Measurements from ENCODE around the gene C1orf21.
A peak's percentile ranks its signal among the peaks of the same experiment; 100 is the strongest.

Gene C1orf21

DNA sequence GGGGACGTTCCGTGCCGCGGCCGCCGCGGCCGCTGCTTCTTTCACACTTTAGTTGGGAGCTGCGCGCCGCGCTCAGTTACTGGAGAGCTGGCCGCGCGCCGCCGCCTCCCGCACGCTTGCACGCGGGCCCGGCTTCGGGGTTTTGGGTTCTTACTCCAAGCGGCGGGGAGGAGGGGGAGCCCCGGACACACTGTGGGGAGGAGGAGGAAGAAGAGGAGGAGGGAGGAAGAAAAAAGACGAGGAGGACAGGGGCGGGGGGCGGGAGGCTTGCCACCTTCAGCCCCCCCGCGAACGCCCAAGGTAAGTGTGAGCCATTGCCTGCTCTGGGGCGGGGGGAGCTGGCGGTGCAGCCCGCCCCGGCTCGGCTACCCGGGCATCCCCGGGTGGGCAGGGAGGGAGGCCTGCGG, 243 bp downstream of the C1orf21 start:
- H3K36me3 ChIP-seq (ENCODE audit: insufficient read depth, low read length): no peaks in the 10 kb centered on the region
- H3K4me3 ChIP-seq (ENCODE audit: low read length): peak overlapping the region; percentile 84
- no peaks in the 10 kb centered on the region for H3K9me3 ChIP-seq (ENCODE audit: insufficient read depth, low read depth, low read length)
- H3K27me3 ChIP-seq (ENCODE audit: insufficient read depth, low read length): peaks cover 14% of the 10 kb centered on the region
- peak overlapping the region; percentile 74 for H3K9ac ChIP-seq (ENCODE audit: low read depth, low read length)
- peaks cover 68% of the 10 kb centered on the region for H3K4me1 ChIP-seq (ENCODE audit: insufficient read depth, low read length)
- under 1% methylated on average over 40 of the region's 40 CpGs for WGBS
- H3K27ac ChIP-seq (ENCODE audit: low read depth, low read length): peak overlapping the region; percentile 50; the same call in 1 of the 2 replicates

DNA sequence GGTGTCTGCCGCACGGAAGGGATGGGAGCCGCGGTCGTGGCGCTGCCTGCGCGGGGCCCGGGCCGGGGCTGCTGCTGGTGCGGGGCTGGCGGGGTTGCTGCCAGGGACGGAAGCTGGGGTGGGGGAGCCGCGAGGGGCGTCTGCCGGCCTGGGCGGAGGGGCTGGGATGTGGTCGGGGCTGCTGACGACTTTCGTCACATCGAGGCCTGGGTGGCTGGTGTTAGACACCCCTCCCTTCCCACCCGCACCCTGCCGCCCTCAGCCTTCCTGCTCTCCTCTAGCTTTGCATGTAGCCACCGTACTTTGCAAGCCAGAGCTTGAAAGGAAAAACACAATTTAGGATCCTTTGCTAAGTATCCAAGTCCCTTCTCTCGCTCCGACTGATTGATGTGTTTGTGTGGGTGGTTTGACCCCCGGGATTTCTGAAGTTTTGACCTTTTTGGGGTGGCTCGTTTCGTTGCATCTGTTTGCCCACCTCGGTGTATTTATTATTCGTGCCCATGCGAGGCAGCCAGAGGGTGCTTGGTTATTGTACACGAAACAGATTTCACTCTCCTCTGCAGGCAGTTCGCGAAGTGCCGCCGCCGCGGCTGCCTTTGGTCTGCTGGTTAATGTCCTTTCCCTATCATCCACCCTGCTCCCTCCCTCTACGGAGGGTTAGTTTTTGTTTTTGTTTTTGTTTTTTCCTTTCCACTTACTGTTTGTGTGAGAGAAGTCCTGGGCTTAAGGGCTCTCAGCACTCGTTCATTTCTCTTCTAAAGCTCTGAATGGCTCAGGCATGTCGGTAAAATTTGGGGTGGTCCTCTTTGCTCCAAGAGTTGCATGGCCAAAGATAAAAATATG, 868 bp downstream of the C1orf21 start:
- Histone ChIP-seq H3K27me3 (ENCODE audit: insufficient read depth, low read length) (peaks cover 14% of the 10 kb centered on the region), H3K27ac (ENCODE audit: low read depth, low read length) (no peak overlapping the region), H3K9me3 (ENCODE audit: insufficient read depth, low read depth, low read length) (no peaks in the 10 kb centered on the region), H3K4me1 (ENCODE audit: insufficient read depth, low read length) (peaks cover 65% of the 10 kb centered on the region), H3K36me3 (ENCODE audit: insufficient read depth, low read length) (no peaks in the 10 kb centered on the region), H3K4me3 (ENCODE audit: low read length) (peak overlapping the region; percentile 84), H3K9ac (ENCODE audit: low read depth, low read length) (peak overlapping the region; percentile 74)
- 1% methylated on average over 42 of the region's 43 CpGs for WGBS

DNA sequence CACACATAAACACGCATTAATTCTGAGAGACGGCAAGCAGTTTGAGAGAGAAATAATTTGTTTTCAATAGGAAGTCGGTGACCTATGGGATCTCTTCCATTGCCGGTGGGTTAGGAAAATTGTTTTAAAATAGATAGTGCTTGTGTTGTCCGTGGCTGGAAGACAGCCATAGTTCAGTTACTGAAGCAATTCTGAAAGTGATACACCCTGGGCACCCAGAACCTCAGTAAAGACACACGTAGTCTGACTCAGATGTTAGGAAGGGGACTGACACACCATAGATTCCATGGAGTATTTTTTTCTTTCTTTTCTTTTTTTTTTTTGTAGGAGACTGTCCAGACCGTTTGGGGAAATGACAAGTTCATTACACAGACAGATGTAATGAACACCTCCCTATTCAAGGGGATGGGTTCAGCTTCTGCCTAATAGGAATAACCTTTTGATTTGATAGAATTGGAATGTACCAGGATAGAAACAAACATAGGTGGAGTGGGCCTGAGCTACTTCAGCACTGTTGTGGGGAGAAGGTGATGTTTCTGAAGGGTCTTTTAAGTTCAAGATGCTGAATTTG, 1.6 kb downstream of the C1orf21 start:
- peak overlapping the region; percentile 62; the same call in 1 of the 2 replicates for H3K9ac ChIP-seq (ENCODE audit: low read depth, low read length)
- H3K27me3 ChIP-seq (ENCODE audit: insufficient read depth, low read length): peaks cover 14% of the 10 kb centered on the region
- 9% methylated on average over 5 of the region's 7 CpGs for WGBS
- no peaks in the 10 kb centered on the region for H3K9me3 ChIP-seq (ENCODE audit: insufficient read depth, low read depth, low read length)
- peak overlapping the region; percentile 84 for H3K4me3 ChIP-seq (ENCODE audit: low read length)
- peaks cover 64% of the 10 kb centered on the region for H3K4me1 ChIP-seq (ENCODE audit: insufficient read depth, low read length)
- no peak overlapping the region for H3K27ac ChIP-seq (ENCODE audit: low read depth, low read length)
- no peaks in the 10 kb centered on the region for H3K36me3 ChIP-seq (ENCODE audit: insufficient read depth, low read length)

DNA sequence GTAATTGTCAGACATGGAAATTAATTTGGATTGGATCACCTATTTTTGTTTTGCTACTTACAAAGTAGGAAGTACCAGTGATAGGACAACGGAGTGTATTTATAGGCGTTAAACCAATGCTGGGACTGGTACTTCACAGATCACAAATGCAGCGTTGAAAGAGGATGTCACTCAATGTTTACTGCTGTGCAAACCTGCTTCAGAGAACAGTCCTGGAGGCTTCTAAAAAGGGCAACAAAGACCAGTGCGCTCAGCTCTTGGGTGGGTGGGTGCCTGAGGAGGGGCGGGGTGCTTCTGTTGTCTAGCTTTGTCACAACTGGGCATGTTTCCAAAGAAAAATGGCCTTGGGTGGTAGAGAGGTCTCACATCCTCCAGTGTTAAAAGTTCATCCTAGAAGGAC, 2.1 kb downstream of the C1orf21 start:
- WGBS: 68% methylated on average over 5 of the region's 5 CpGs
- Histone ChIP-seq H3K4me1 (ENCODE audit: insufficient read depth, low read length) (peaks cover 64% of the 10 kb centered on the region), H3K4me3 (ENCODE audit: low read length) (peak overlapping the region; percentile 84), H3K9me3 (ENCODE audit: insufficient read depth, low read depth, low read length) (no peaks in the 10 kb centered on the region), H3K9ac (ENCODE audit: low read depth, low read length) (no peak overlapping the region), H3K27ac (ENCODE audit: low read depth, low read length) (no peak overlapping the region), H3K27me3 (ENCODE audit: insufficient read depth, low read length) (peaks cover 14% of the 10 kb centered on the region), H3K36me3 (ENCODE audit: insufficient read depth, low read length) (no peaks in the 10 kb centered on the region)

DNA sequence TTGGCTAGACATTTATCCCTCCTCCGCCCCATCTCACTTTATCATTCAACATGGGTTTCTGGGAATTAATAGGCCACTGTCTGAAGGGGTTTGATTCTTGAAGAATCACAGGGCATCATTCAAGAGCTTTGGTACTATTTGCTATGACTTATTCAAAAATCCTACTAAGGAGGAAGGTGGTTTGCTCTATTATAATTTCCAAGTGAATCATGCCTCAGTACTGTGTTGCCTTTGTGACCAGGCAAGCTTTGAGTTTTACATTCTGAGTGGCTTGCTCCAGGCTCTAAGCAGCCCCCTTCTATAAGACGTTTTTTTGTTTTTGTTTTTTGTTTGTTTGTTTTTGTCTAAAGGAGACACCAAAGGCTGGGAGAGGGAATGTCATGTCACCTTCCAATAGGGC, 2.6 kb downstream of the C1orf21 start:
- WGBS: 75% methylated on average over 1 of the region's 2 CpGs
- Histone ChIP-seq H3K27me3 (ENCODE audit: insufficient read depth, low read length) (peaks cover 14% of the 10 kb centered on the region), H3K9me3 (ENCODE audit: insufficient read depth, low read depth, low read length) (no peaks in the 10 kb centered on the region)

DNA sequence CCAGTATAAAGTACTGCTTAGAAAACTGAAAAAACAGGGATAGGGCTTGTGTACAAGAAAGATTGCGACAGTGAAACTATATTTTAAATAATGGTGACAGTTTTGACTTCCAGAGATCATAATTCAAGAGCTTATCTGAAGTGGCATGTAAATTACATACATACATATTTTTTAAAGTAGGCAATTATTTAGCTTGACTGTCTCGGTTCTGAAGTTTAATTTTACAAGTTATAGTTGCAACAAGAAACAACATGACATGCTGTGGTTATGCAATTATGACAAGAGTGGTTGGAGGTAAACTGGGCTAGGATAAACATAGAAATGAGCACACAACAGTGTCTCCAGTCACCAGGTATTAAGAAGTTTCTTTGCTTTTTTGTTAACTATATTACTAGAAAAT, 4.1 kb downstream of the C1orf21 start:
- Histone ChIP-seq H3K4me1 (ENCODE audit: insufficient read depth, low read length) (peaks cover 50% of the 10 kb centered on the region), H3K9ac (ENCODE audit: low read depth, low read length) (no peak overlapping the region), H3K27ac (ENCODE audit: low read depth, low read length) (no peak overlapping the region), H3K36me3 (ENCODE audit: insufficient read depth, low read length) (no peaks in the 10 kb centered on the region), H3K27me3 (ENCODE audit: insufficient read depth, low read length) (peaks cover 10% of the 10 kb centered on the region; the same call in 1 of the 2 replicates), H3K4me3 (ENCODE audit: low read length) (no peak overlapping the region), H3K9me3 (ENCODE audit: insufficient read depth, low read depth, low read length) (no peaks in the 10 kb centered on the region)
- 100% methylated on average over 2 of the region's 2 CpGs for WGBS

More for the DNA sequence above, 2.6 kb downstream of the C1orf21 start:
- H3K4me3 ChIP-seq (ENCODE audit: low read length): peak overlapping the region; percentile 8; the same call in 1 of the 2 replicates
- H3K4me1 ChIP-seq (ENCODE audit: insufficient read depth, low read length): peaks cover 62% of the 10 kb centered on the region
- H3K36me3 ChIP-seq (ENCODE audit: insufficient read depth, low read length): no peaks in the 10 kb centered on the region
- H3K27ac ChIP-seq (ENCODE audit: low read depth, low read length): no peak overlapping the region
- no peak overlapping the region for H3K9ac ChIP-seq (ENCODE audit: low read depth, low read length)

DNA sequence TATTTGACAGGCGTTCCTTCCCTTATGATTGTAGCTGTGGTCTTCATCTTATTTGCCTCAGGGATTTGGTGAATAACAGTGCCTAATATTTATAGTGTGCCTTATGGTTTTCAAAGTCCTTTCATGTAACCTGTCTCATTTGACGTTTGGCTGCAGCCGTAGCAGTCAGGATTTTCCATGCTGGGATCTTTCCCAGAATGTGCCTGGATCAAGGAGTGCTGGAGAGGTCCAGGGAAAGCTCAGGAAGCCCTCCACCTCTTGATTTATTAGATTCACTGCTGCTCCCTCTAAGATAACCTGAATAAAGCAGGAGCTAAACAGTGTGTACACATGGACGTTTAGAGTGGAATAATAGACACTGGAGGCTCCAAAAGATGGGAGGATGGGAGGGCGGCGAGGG, 5.2 kb downstream of the C1orf21 start:
- no peak overlapping the region for H3K9ac ChIP-seq (ENCODE audit: low read depth, low read length)
- H3K4me1 ChIP-seq (ENCODE audit: insufficient read depth, low read length): peaks cover 49% of the 10 kb centered on the region
- 89% methylated on average over 6 of the region's 6 CpGs for WGBS
- H3K36me3 ChIP-seq (ENCODE audit: insufficient read depth, low read length): no peaks in the 10 kb centered on the region
- H3K27me3 ChIP-seq (ENCODE audit: insufficient read depth, low read length): peaks cover 10% of the 10 kb centered on the region; the same call in 1 of the 2 replicates
- H3K27ac ChIP-seq (ENCODE audit: low read depth, low read length): no peak overlapping the region
- no peaks in the 10 kb centered on the region for H3K9me3 ChIP-seq (ENCODE audit: insufficient read depth, low read depth, low read length)
- H3K4me3 ChIP-seq (ENCODE audit: low read length): no peak overlapping the region

DNA sequence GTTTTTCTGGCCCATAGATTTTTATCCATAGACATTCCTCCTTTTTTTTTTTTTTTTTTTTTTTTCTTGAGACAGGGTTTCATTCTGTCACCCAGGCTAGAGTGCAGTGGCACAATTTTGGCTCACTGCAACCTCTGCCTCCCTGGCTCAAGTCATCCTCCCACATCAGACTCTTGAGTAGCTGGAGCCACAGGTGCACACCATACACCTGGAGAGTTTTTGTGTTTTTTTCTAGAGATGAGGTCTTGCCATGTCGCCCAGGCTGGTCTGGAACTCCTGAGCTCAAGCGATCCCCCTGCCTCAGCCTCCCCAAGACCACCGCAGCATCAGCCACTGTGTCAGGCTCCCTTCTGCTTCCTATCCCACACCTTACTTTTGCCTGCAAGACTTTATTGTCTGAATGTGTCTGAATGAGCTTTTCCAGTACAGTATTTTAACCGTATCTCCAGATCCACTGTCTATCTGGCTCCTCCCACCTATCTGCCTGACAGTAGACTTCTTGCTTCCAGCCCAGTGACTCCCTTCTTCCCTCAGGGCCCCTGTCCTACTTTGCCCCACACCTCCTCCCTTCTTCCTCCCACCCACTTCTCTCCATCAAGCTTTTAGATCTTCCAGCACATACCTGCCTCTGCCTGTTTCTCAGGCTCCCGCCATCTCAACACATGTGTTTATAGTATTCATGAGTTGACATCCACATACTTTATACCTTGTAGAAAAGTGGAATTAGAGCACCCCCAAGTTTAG, 6.1 kb downstream of the C1orf21 start:
- 92% methylated on average over 5 of the region's 5 CpGs for WGBS
- Histone ChIP-seq H3K4me1 (ENCODE audit: insufficient read depth, low read length) (peaks cover 49% of the 10 kb centered on the region), H3K27ac (ENCODE audit: low read depth, low read length) (no peak overlapping the region), H3K9me3 (ENCODE audit: insufficient read depth, low read depth, low read length) (no peaks in the 10 kb centered on the region), H3K4me3 (ENCODE audit: low read length) (no peak overlapping the region), H3K36me3 (ENCODE audit: insufficient read depth, low read length) (no peaks in the 10 kb centered on the region), H3K9ac (ENCODE audit: low read depth, low read length) (no peak overlapping the region), H3K27me3 (ENCODE audit: insufficient read depth, low read length) (peaks cover 9% of the 10 kb centered on the region; the same call in 1 of the 2 replicates)

DNA sequence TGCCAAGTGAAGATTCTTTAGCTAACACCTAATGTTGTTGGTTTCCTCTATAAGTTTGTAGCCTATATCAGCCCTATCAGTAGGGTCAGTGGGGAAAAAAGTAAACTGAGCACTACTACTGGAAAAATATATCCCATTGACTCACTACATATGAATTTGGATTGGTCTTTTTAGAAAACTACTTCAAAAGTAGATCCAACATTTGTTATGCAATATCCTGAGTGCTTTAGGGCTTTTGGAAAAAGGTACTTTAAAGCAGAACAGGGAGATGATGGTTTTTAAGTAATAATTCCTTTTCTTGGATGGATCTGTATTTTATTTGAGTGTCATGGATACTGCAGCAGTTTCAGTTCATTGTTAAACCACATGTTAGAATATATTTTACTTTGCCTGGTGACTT, 7.1 kb downstream of the C1orf21 start:
- H3K27me3 ChIP-seq (ENCODE audit: insufficient read depth, low read length): no peaks in the 10 kb centered on the region; the same call in 1 of the 2 replicates
- no peak overlapping the region for H3K27ac ChIP-seq (ENCODE audit: low read depth, low read length)
- H3K4me1 ChIP-seq (ENCODE audit: insufficient read depth, low read length): peaks cover 39% of the 10 kb centered on the region
- H3K9ac ChIP-seq (ENCODE audit: low read depth, low read length): no peak overlapping the region
- H3K36me3 ChIP-seq (ENCODE audit: insufficient read depth, low read length): no peaks in the 10 kb centered on the region
- H3K9me3 ChIP-seq (ENCODE audit: insufficient read depth, low read depth, low read length): no peaks in the 10 kb centered on the region
- H3K4me3 ChIP-seq (ENCODE audit: low read length): no peak overlapping the region

DNA sequence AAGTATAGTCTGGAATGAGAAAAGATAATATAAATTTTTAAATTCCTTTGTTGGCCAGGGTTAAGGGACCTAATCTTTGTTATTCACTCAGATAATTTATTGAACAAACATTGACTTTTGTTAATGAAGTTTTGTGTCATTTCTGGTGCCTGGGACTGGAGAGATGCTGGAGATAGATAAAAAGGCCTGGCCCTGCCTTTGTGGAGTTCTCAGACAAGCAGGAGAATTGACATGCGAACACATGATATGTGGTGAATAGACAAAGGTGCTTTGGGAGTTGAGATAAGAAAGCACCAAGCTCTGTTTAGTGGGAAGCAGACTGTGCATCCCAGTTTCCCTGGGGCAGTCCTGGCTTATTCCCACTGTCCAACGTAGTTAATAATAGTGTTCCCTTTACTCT, 8.5 kb downstream of the C1orf21 start:
- H3K9me3 ChIP-seq (ENCODE audit: insufficient read depth, low read depth, low read length): no peaks in the 10 kb centered on the region
- 97% methylated on average over 2 of the region's 2 CpGs for whole genome bisulfite sequencing

DNA sequence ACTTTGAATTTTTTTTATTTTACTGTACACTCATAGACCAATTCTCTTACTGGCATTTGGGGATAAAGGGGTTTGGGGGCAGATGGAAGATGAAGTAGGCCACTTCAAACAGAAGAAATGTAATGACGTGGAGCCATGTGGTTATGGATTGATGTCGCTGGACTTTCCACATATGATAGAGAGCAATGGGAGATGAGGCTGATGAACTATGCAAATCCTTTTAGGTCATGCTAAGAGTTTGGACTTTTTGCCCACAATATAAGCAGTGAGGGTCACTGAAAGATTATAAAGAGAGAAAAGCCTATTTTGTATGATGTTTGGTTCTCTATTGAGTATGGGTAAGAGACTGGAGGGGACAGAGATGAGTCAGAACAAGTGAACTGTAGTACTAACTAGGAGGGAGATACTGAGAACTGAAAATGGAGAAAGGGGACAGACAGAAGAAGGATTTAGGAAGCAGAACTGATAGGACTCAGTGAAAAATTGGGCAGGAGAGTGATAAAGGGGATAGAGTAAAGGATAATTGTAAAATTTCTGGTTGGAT, 9.2 kb downstream of the C1orf21 start:
- Histone ChIP-seq H3K4me3 (ENCODE audit: low read length) (no peak overlapping the region), H3K9ac (ENCODE audit: low read depth, low read length) (no peak overlapping the region), H3K4me1 (ENCODE audit: insufficient read depth, low read length) (peaks cover 21% of the 10 kb centered on the region), H3K9me3 (ENCODE audit: insufficient read depth, low read depth, low read length) (no peaks in the 10 kb centered on the region), H3K36me3 (ENCODE audit: insufficient read depth, low read length) (no peaks in the 10 kb centered on the region), H3K27me3 (ENCODE audit: insufficient read depth, low read length) (no peaks in the 10 kb centered on the region), H3K27ac (ENCODE audit: low read depth, low read length) (no peak overlapping the region)
- WGBS: 65% methylated on average over 2 of the region's 2 CpGs

More for the DNA sequence above, 8.5 kb downstream of the C1orf21 start:
- Histone ChIP-seq H3K27ac (ENCODE audit: low read depth, low read length) (no peak overlapping the region), H3K36me3 (ENCODE audit: insufficient read depth, low read length) (no peaks in the 10 kb centered on the region), H3K9ac (ENCODE audit: low read depth, low read length) (no peak overlapping the region), H3K27me3 (ENCODE audit: insufficient read depth, low read length) (no peaks in the 10 kb centered on the region), H3K4me1 (ENCODE audit: insufficient read depth, low read length) (peaks cover 26% of the 10 kb centered on the region), H3K4me3 (ENCODE audit: low read length) (no peak overlapping the region)

Data from HUES64 (cell line).